Measurements from ENCODE around the gene HS3ST1.

DNA sequence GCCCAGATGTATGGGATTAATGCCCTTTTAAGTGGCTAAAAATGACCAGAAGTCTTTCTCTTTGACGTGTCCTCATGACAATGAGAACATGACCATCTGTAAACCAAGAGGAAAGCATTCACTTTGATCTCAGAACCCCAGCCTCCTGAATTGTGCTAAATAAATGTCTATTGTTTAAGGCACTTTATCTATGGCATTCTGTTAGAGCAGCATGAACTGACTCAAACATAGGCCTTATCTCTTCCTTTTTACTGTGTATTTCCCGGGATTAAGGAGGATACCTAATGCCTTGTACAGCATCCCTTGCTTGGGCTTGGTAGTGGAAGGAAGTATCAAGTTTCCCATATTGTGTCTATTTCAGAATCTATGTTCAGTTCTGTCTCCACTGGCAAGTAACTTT, 47.2 kb upstream of the HS3ST1 start:
- no peak for TF ChIP-seq CTCF (IDR thresholded peaks at IDR 0.05)
- TF ChIP-seq POLR2A (IDR thresholded peaks at IDR 0.05) = no peak

All from lower leg skin (tissue), 3 donors.